Nephron (organoid): ENCODE results near the gene KRTAP3-1.
A peak's percentile ranks its signal among the peaks of the same experiment; 100 is the strongest.

Source experiments
- H3K27ac Mint-ChIP-seq, 3 experiments: 2 replicates each; pipeline ENCODE4 v1.8.0; 2020; ENCODE audit warnings: mixed read lengths in 3 of 3, mild to moderate bottlenecking in 2 of 3, moderate library complexity in 1 of 3
- H3K27me3 Mint-ChIP-seq: 2 replicates; pipeline ENCODE4 v1.8.0; 2021; ENCODE audit warnings: low read depth, mild to moderate bottlenecking, moderate library complexity, mixed read lengths
- H3K36me3 Mint-ChIP-seq: 2 replicates; pipeline ENCODE4 v1.8.0; 2020; ENCODE audit warnings: low read depth, mixed read lengths
- H3K4me1 Mint-ChIP-seq: 2 replicates; pipeline ENCODE4 v1.8.0; 2020; ENCODE audit warnings: mixed read lengths
- H3K4me3 Mint-ChIP-seq, 3 experiments: 2 replicates each; pipeline ENCODE4 v1.8.0; 2020; ENCODE audit warnings: mild to moderate bottlenecking in 3 of 3, mixed read lengths in 3 of 3, moderate library complexity in 2 of 3
- H3K9me3 Mint-ChIP-seq: 2 replicates; pipeline ENCODE4 v1.8.0; 2020; ENCODE audit warnings: mixed read lengths
- CTCF ChIP-seq, 3 experiments: fragments of 200-600 bp; sonication (generic); IDR thresholded peaks; one replicate each; pipeline ENCODE4 v1.5.0; 2021; ENCODE audit warnings: antibody characterized with exemption in 3 of 3; ENCODE audit not compliant: unreplicated experiment in 3 of 3

Gene KRTAP3-1

GRCh38 chr17:41016578-41017215 lies 7.8 kb upstream of the KRTAP3-1 start:
- Mint-ChIP-seq H3K9me3 (peaks cover 6% of the 10 kb centered on the region), H3K36me3 (no peaks in the 10 kb centered on the region), H3K27me3 (no peaks in the 10 kb centered on the region), H3K27ac (no peak overlapping the region), H3K4me1 (peaks cover 16% of the 10 kb centered on the region), H3K4me3 (no peak overlapping the region)
- TF ChIP-seq CTCF (IDR thresholded peaks at IDR 0.05; ENCODE audit: unreplicated experiment in 3 of 3): no peak

GRCh38 chr17:41015454-41015853 lies 6.5 kb upstream of the KRTAP3-1 start:
- Mint-ChIP-seq H3K4me1 (peaks cover 19% of the 10 kb centered on the region), H3K36me3 (no peaks in the 10 kb centered on the region), H3K9me3 (peaks cover 2% of the 10 kb centered on the region), H3K27ac (no peak overlapping the region), H3K4me3 (no peak overlapping the region), H3K27me3 (no peaks in the 10 kb centered on the region)
- no peak for TF ChIP-seq CTCF (IDR thresholded peaks at IDR 0.05; ENCODE audit: unreplicated experiment in 3 of 3)

GRCh38 chr17:41013606-41014005 lies 4.7 kb upstream of the KRTAP3-1 start:
- peak overlapping the region; percentile 40 to 76 (median 44) for H3K27ac Mint-ChIP-seq
- H3K9me3 Mint-ChIP-seq: peaks cover 2% of the 10 kb centered on the region

GRCh38 chr17:41013181-41013580 lies 4.3 kb upstream of the KRTAP3-1 start:
- Mint-ChIP-seq H3K4me1 (peaks cover 19% of the 10 kb centered on the region), H3K36me3 (no peaks in the 10 kb centered on the region)

More at GRCh38 chr17:41013606-41014005, 4.7 kb upstream of the KRTAP3-1 start:
- Mint-ChIP-seq H3K27me3 (no peaks in the 10 kb centered on the region), H3K4me1 (peaks cover 19% of the 10 kb centered on the region), H3K4me3 (no peak overlapping the region), H3K36me3 (no peaks in the 10 kb centered on the region)
- TF ChIP-seq CTCF (IDR thresholded peaks at IDR 0.05; ENCODE audit: unreplicated experiment in 3 of 3): no peak

GRCh38 chr17:41012326-41013120 lies 3.6 kb upstream of the KRTAP3-1 start:
- Mint-ChIP-seq H3K27ac (peak overlapping the region; percentile 0 to 39 (median 4)), H3K4me1 (peaks cover 19% of the 10 kb centered on the region), H3K9me3 (peaks cover 2% of the 10 kb centered on the region), H3K4me3 (no peak overlapping the region), H3K27me3 (no peaks in the 10 kb centered on the region), H3K36me3 (no peaks in the 10 kb centered on the region)
- no peak for TF ChIP-seq CTCF (IDR thresholded peaks at IDR 0.05; ENCODE audit: unreplicated experiment in 3 of 3)

More at GRCh38 chr17:41013181-41013580, 4.3 kb upstream of the KRTAP3-1 start:
- H3K4me3 Mint-ChIP-seq: no peak overlapping the region
- H3K9me3 Mint-ChIP-seq: peaks cover 2% of the 10 kb centered on the region
- no peak for TF ChIP-seq CTCF (IDR thresholded peaks at IDR 0.05; ENCODE audit: unreplicated experiment in 3 of 3)
- H3K27ac Mint-ChIP-seq: peak overlapping the region; percentile 4 to 44 (median 39)
- no peaks in the 10 kb centered on the region for H3K27me3 Mint-ChIP-seq
